Measurements from ENCODE around the gene ANKAR. TPM values are rescaled to one million over a fixed set of nuclear protein-coding genes. Genes with fewer than 3 reads are reported as not detected.
A peak's percentile ranks its signal among the peaks of the same experiment; 100 is the strongest.

The ANKAR gene
- total and polyA plus RNA-seq, 2 of the 4 experiments (the other 2 are of a cell fraction) = 0.96 to 2.2 TPM

GRCh38 chr2:189661148-189661956 lies 13.1 kb upstream of the ANKAR start, which contains the start of gene ASNSD1 (continued):
- TF ChIP-seq, protein P1, sequence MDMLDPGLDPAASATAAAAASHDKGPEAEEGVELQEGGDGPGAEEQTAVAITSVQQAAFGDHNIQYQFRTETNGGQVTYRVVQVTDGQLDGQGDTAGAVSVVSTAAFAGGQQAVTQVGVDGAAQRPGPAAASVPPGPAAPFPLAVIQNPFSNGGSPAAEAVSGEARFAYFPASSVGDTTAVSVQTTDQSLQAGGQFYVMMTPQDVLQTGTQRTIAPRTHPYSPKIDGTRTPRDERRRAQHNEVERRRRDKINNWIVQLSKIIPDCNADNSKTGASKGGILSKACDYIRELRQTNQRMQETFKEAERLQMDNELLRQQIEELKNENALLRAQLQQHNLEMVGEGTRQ (IDR thresholded peaks at IDR 0.05; ENCODE audit: low read depth, low read length) = no peak

DNA sequence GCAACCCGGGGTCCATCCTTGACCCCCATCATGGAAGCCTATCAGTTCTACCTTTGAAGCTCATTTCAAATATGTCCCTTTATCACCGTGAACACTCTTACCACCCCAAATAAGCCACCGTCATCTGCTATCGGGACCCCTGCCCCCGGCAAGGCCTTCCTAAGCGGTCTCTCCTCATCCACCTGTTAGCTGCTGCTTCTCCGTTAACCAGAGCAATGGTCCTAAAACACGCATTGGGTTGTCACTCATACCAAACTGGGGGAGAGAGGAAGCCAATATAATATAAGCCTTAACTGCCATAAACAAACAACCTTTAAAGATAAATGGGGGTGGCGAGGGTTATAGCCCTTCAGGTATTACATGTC lies 12.5 kb upstream of the ANKAR start:
- Histone ChIP-seq H3K27me3 (ENCODE audit: control insufficient read depth, insufficient read depth, low read length) (no peaks in the 10 kb centered on the region; the same call in 1 of the 2 replicates), H3K4ac (ENCODE audit: low read depth, low read length) (peak overlapping the region; percentile 74), H3K36me3 (ENCODE audit: control insufficient read depth, insufficient read depth, low read length) (peaks cover 5% of the 10 kb centered on the region), H3K9me3 (ENCODE audit: control insufficient read depth, insufficient read depth, low read length) (no peaks in the 10 kb centered on the region), H2AK5ac (ENCODE audit: low read depth, low read length) (peak overlapping the region; percentile 63), H3K14ac (replicated peaks; ENCODE audit: low read depth, low read length) (peak overlapping the region; percentile 91), H2AK9ac (replicated peaks; ENCODE audit: low read depth, low read length, poor library complexity) (peak overlapping the region; percentile 96), H4K91ac (ENCODE audit: insufficient read depth, low read depth, low read length) (no peak overlapping the region; the same call in 1 of the 2 replicates), H3K56ac (ENCODE audit: extremely low read depth, insufficient read depth, low read length) (peak overlapping the region; percentile 88; the same call in 1 of the 2 replicates), H4K5ac (ENCODE audit: low read depth, low read length) (peak overlapping the region; percentile 93), H3K18ac (ENCODE audit: low read depth, low read length) (no peak overlapping the region), H2AFZ (replicated peaks; ENCODE audit: low read length, poor library complexity) (peak overlapping the region; percentile 97), H2BK120ac (ENCODE audit: low read depth, low read length) (no peak overlapping the region), H3K4me1 (ENCODE audit: control insufficient read depth, insufficient read depth, low read length) (peaks cover 4% of the 10 kb centered on the region; the same call in 1 of the 2 replicates), H3K23ac (ENCODE audit: low read depth, low read length) (peak overlapping the region; percentile 74), H3K9me1 (ENCODE audit: insufficient read depth, low read length) (peaks cover 2% of the 10 kb centered on the region; the same call in 1 of the 2 replicates), H3K4me3 (ENCODE audit: insufficient read depth, low read depth, low read length) (peak overlapping the region; percentile 80), H3K9ac (ENCODE audit: low read depth, low read length) (peak overlapping the region; percentile 98), H4K8ac (ENCODE audit: low read depth in 2 of 2, low read length in 2 of 2) (peak overlapping the region; percentile 60 to 95; a peak in 3 of 4 replicates), H4K20me1 (ENCODE audit: insufficient read depth, low read length) (no peaks in the 10 kb centered on the region), H2BK5ac (ENCODE audit: low read depth, low read length, poor library complexity, severe bottlenecking) (peak overlapping the region; percentile 87), H3K4me2 (ENCODE audit: low read depth, low read length) (peak overlapping the region; percentile 95), H2BK20ac (ENCODE audit: low read depth, low read length) (no peak overlapping the region), H2BK15ac (ENCODE audit: low read depth, low read length) (no peak overlapping the region), H3K79me1 (ENCODE audit: low read depth in 1 of 2, low read length in 2 of 2) (peaks cover 9 to 30% of the 10 kb centered on the region in 2 experiments; a peak in 3 of 4 replicates), H3K27ac (ENCODE audit: insufficient read depth, low read length) (peak overlapping the region; percentile 91)
- DNase-seq (no peak), ATAC-seq (ENCODE audit: low read depth) (no peak)
- dilution Hi-C loops (cut with HindIII; ENCODE audit: low sequenced_read_pairs, unreplicated experiment) = no loop called here
- intact Hi-C loops (cut with micrococcal nuclease) = loop anchor here (1.0 to 5.0 kb wide), 4 partner anchors 37 to 410 kb away; no protein-coding TSS in a partner anchor
- WGBS, 2 experiments (ENCODE audit: extremely low coverage in 2 of 2, insufficient read length in 1 of 2) = 0% methylated on average over 2 of the region's 9 CpGs; no CpG with 5 or more reads in 1 of the 2 experiments
- TF ChIP-seq RFX5 (IDR thresholded peaks at IDR 0.05; ENCODE audit: low read depth, low read length) (no peak), SMC3 (IDR thresholded peaks at IDR 0.05; ENCODE audit: low read depth, low read length) (no peak), MAZ (IDR thresholded peaks at IDR 0.05; ENCODE audit: borderline replicate concordance, low read depth, low read length) (no peak), POLR2A (IDR thresholded peaks at IDR 0.05; ENCODE audit: low read depth, low read length) (no peak), CEBPB (IDR thresholded peaks at IDR 0.05; ENCODE audit: low read depth, low read length) (no peak), NFE2L2 (IDR thresholded peaks at IDR 0.05; ENCODE audit: low read depth, low read length) (no peak), MAFK (IDR thresholded peaks at IDR 0.05; ENCODE audit: low read depth, low read length) (no peak)
- TF ChIP-seq, protein P2, sequence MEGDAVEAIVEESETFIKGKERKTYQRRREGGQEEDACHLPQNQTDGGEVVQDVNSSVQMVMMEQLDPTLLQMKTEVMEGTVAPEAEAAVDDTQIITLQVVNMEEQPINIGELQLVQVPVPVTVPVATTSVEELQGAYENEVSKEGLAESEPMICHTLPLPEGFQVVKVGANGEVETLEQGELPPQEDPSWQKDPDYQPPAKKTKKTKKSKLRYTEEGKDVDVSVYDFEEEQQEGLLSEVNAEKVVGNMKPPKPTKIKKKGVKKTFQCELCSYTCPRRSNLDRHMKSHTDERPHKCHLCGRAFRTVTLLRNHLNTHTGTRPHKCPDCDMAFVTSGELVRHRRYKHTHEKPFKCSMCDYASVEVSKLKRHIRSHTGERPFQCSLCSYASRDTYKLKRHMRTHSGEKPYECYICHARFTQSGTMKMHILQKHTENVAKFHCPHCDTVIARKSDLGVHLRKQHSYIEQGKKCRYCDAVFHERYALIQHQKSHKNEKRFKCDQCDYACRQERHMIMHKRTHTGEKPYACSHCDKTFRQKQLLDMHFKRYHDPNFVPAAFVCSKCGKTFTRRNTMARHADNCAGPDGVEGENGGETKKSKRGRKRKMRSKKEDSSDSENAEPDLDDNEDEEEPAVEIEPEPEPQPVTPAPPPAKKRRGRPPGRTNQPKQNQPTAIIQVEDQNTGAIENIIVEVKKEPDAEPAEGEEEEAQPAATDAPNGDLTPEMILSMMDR (conservative IDR thresholded peaks at IDR 0.05; ENCODE audit: low read depth, low read length) = no peak
- TF ChIP-seq, protein P1 (IDR thresholded peaks at IDR 0.05; ENCODE audit: low read depth, low read length) = no peak
- TSS peak; percentile 47 for BruUV-seq (replicated peaks)
- in situ Hi-C loops (cut with MboI; ENCODE audit: low sequenced_read_pairs) = no loop called here
- POLR2A ChIA-PET (ENCODE audit: unreplicated experiment) = interaction anchor here (0.6 kb wide), 1 partner anchor 1942 kb away, joined by 8 read pairs; no protein-coding TSS in a partner anchor
- CTCF ChIA-PET = interaction anchor here (0.6 to 1.4 kb wide), 2 partner anchors 14 to 33 kb away, joined by 3 to 4 read pairs; no protein-coding TSS in a partner anchor

Measured in IMR-90 (cell line).